Neutrophil (primary cell): Measurements from ENCODE around the gene CCNK.

Source experiments
- H3K27ac ChIP-seq: fragments of 200-600 bp; sonication (generic); 2 replicates; pipeline ENCODE4 v1.5.1; 2016; ENCODE audit warnings: mild to moderate bottlenecking, moderate library complexity
- H3K27me3 ChIP-seq: fragments of 200-600 bp; sonication (generic); 2 replicates; pipeline ENCODE4 v1.6.0; 2016; ENCODE audit warnings: mild to moderate bottlenecking
- H3K36me3 ChIP-seq: fragments of 200-600 bp; sonication (generic); 2 replicates; pipeline ENCODE4 v1.5.1; 2017
- H3K4me1 ChIP-seq, 2 experiments: fragments of 200-600 bp in 1 of 2; sonication (generic) in 1 of 2; 1 replicate in 1 of 2; 2 replicates in 1 of 2; pipeline versions ENCODE4 v1.5.1 to v1.6.1; 2013 to 2016; ENCODE audit warnings: low read depth in 1 of 2, low read length in 1 of 2, mild to moderate bottlenecking in 1 of 2, moderate library complexity in 1 of 2; ENCODE audit not compliant: control insufficient read depth in 1 of 2, insufficient read depth in 1 of 2
- H3K4me3 ChIP-seq, 2 experiments: fragments of 200-600 bp in 1 of 2; sonication (generic) in 1 of 2; 1 replicate in 1 of 2; 2 replicates in 1 of 2; pipeline ENCODE4 v1.5.1; 2013 to 2016; ENCODE audit warnings: low read depth in 1 of 2, low read length in 1 of 2, mild to moderate bottlenecking in 1 of 2, moderate library complexity in 1 of 2
- H3K9me3 ChIP-seq: fragments of 200-600 bp; sonication (generic); 2 replicates; pipeline ENCODE4 v1.5.1; 2016
- CTCF ChIP-seq: fragments of 200-600 bp; sonication (generic); IDR thresholded peaks from 2 replicates; pipeline ENCODE4 v1.5.1; 2016; ENCODE audit warnings: antibody characterized with exemption

CCNK gene

DNA sequence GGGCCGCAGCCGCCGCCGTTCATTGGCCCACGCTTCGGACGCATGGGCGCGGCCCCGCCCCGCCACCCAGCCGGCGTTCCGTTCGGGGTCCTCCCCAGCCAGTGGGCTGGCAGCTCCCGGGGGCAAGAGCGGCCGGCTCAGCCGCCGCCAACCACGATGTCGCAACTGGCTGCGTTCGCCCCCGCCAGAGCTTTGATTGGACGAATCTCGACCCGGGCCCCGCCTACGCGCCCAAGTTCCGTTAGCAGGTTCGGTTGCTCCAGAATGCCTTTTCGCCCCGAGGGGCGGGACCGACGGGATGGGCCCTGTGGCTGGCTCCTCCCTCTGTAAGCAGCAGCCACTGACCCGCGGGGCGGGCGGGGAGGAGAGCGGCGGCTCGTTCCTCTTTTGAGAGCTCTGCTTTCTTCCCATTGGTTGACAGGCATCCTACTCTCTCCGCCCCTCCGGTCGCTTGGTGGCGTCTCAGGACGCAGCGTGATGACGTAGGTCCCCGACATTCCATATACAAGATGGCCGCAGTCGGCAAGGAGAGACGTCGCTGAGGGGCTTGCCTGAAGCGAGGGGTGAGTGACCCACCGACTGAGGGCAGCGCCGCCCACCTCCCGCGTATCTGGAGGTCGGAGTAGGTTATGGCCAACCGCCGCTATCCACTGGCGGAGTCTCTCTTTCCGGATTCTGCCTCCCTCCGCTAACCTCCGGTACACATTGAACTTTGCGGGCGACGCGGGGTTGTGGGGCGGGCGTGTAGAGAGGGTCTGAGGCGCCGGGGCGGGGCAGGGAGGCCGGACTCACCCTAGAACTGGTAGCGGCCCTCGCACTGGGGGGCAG, at the start of gene CCNK:
Gene CCNK (plus strand): TSS at position 493 of the 828 bp plus-strand sequence. CDS start 11,269 bp downstream, outside the sequence.
- Histone ChIP-seq H3K4me1 (peaks cover 45% of the 10 kb centered on the region in 2 experiments), H3K4me3 (peak within 1 kb of the TSS; percentile 92 to 93), H3K36me3 (no peaks in the 10 kb centered on the region), H3K9me3 (no peaks in the 10 kb centered on the region), H3K27me3 (no peaks in the 10 kb centered on the region), H3K27ac (peak within 1 kb of the TSS; percentile 92)
- no peak for TF ChIP-seq CTCF

DNA sequence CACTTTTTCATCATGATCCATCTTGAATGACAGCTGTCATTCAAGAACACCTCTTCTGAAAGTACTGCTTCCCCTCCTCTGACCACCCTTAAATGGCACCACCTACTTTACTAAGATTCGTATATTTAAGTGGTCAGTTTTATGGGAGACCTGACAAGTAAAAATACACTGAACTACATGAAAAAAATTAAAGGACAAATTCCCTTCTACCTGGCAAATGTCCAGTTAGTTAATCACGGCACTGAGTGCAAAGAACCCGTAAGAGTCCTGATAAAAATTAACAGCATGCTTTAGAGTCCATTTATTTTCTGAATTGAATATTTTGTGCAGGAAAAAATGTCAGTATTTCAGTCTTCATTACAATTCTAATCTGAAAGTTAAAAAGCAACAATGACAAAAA, 49.2 kb upstream of the CCNK start:
- no peak for TF ChIP-seq CTCF
- H3K27ac ChIP-seq, result no peak overlapping the region
- H3K36me3 ChIP-seq, result peaks cover 66% of the 10 kb centered on the region
- H3K4me1 ChIP-seq, result no peaks in the 10 kb centered on the region
- no peak overlapping the region for H3K4me3 ChIP-seq
- no peaks in the 10 kb centered on the region for H3K9me3 ChIP-seq
- H3K27me3 ChIP-seq, result no peaks in the 10 kb centered on the region

DNA sequence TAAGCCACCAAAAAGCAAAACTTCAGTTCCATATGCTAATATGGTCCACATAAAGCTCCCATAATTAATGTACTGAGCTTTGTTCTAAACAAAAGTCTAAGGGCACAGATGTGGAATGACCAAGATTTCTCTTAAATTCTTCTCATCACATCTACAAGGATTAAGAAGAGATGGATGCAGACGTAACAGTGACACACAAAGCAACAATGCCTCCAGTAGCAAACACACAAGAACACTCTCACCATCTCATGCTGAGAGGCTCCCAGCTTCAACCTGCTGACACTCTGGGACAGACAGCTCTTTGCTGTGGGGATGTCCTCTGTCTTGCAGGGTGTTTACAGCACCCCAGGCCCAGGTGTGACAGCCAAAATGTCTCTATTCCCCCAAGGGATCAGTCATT, 48.7 kb upstream of the CCNK start:
- Histone ChIP-seq H3K9me3 (no peaks in the 10 kb centered on the region), H3K36me3 (peaks cover 71% of the 10 kb centered on the region), H3K4me3 (no peak overlapping the region), H3K4me1 (no peaks in the 10 kb centered on the region), H3K27ac (no peak overlapping the region), H3K27me3 (no peaks in the 10 kb centered on the region)
- no peak for TF ChIP-seq CTCF

DNA sequence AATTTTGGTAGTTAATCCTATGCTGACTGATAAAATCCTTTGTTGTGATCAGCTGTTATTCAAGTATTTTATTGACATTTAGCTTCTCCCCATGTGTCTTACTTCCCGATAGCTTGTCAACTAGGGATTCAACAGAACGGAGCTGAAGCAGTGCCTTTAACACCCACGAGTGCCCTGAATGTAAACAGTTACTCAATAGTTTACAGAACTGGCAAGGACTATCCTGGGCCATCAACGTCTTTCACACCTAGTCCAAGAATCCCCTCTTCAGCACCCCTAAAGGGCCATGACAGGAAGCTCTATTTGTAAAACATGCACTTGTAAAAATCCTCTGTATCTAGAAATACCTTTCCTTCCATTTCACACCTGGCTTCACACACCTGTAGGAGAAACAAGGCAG, 45.9 kb upstream of the CCNK start:
- no peaks in the 10 kb centered on the region for H3K4me1 ChIP-seq
- H3K27me3 ChIP-seq, result no peaks in the 10 kb centered on the region
- H3K9me3 ChIP-seq, result no peaks in the 10 kb centered on the region
- TF ChIP-seq CTCF, result no peak
- H3K36me3 ChIP-seq, result peaks cover 72% of the 10 kb centered on the region
- no peak overlapping the region for H3K4me3 ChIP-seq
- H3K27ac ChIP-seq, result no peak overlapping the region

DNA sequence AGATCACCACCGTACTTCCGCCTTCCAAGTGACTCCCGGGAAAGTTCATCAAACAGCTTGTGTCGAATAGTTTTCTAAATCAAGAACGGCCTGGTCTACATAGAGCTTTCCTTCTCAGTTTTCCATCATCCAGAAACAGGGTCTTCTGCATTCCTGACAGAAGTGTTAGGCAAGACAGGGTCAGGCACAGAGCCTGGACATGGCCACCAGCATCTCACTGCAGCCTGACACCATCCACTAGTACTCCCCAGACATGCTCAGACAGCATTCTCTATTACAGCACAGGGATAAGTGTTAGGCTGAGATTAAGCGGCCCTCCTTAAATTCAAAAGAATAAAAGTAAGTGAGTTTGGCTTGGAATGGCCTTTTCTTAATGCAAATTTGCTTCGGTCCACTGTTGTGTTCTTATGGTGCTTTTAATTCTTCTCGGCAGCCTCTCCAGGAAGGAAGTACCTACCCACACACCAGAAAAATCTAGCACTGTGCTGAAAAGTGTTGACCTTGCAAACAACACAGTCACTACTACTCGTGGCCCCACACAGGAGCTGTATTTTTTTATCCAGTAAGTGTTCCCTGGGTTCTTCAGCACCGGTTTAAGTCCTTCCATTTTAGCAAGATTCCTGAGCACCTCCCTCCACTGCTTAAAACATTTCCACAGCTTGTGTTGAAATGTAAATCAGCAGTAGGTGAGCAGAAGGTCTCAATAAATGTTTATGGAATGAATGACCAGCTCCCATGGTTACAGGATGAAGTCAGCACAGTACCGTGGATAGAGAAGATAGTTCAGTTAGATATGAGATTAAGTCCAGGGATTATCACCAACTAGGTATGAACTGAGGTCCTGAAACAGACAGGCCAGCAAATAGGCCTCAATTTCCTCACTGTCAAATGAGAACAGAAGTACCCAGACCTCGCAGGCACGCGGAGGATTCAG, 44.7 kb upstream of the CCNK start:
- H3K36me3 ChIP-seq, result peaks cover 65% of the 10 kb centered on the region
- no peaks in the 10 kb centered on the region for H3K27me3 ChIP-seq
- TF ChIP-seq CTCF, result no peak
- H3K27ac ChIP-seq, result no peak overlapping the region
- no peaks in the 10 kb centered on the region for H3K4me1 ChIP-seq
- no peaks in the 10 kb centered on the region for H3K9me3 ChIP-seq
- no peak overlapping the region for H3K4me3 ChIP-seq
